Breast epithelium (tissue), 4 donors: ENCODE data around the gene KDM6B. TPM values are rescaled to one million over a fixed set of nuclear protein-coding genes. Genes with fewer than 3 reads are reported as not detected.

Experiments used
- DNase-seq, 2 donors: peaks; one replicate each; pipeline ENCODE4 v3.0.0-alpha.2; 2019; ENCODE audit warnings: low spot score in 2 of 2
- H3K27ac ChIP-seq, 2 donors: fragments of 200-600 bp; sonication (generic) in 1 of 2; one replicate each; pipeline ENCODE4 v1.5.1; 2016 to 2019; ENCODE audit warnings: mild to moderate bottlenecking in 1 of 2
- H3K27me3 ChIP-seq, 2 donors: fragments of 200-600 bp; sonication (generic) in 1 of 2; one replicate each; pipeline versions ENCODE4 v1.5.1 to v1.6.0; 2017 to 2019; ENCODE audit warnings: control low read depth in 1 of 2, mild to moderate bottlenecking in 1 of 2
- H3K36me3 ChIP-seq: fragments of 200-600 bp; one replicate; pipeline ENCODE4 v1.5.1; 2019
- H3K4me1 ChIP-seq, 2 donors: fragments of 200-600 bp; sonication (generic); one replicate each; pipeline ENCODE4 v1.5.1; 2016 to 2019; ENCODE audit warnings: control low read depth in 1 of 2
- H3K4me3 ChIP-seq, 3 donors: fragments of 200-600 bp; sonication (generic); 1 replicate in 2 of 3; 2 replicates in 1 of 3; pipeline ENCODE4 v1.5.1; 2016 to 2019; ENCODE audit warnings: mild to moderate bottlenecking in 3 of 3, moderate library complexity in 2 of 3
- H3K9me3 ChIP-seq, 2 donors: fragments of 200-600 bp; sonication (generic) in 1 of 2; one replicate each; pipeline ENCODE4 v1.5.1; 2016 to 2019; ENCODE audit warnings: control low read depth in 1 of 2
- POLR2A ChIP-seq: fragments of 450-650 bp; IDR thresholded peaks from one replicate; pipeline ENCODE4 v1.6.1; 2016; ENCODE audit warnings: antibody characterized with exemption, mild to moderate bottlenecking, moderate library complexity
- POLR2AphosphoS5 ChIP-seq, 3 donors: sonication (generic); formaldehyde crosslinking; IDR thresholded peaks; one replicate each; pipeline ENCODE4 v1.6.1; 2017; ENCODE audit warnings: antibody characterized with exemption in 3 of 3
- intact Hi-C: fragments of 100-400 bp; cut with DNase I; formaldehyde crosslinking; loops from one replicate; pipeline ENCODE4 v1.15.1; 2023; ENCODE audit warnings: low total_unique reads
- total RNA-seq, 3 donors: library from RNA; depleted of rRNA; stranded (reverse); fragments of >200 nt; gene quantifications; one replicate each; pipeline ENCODE4 v1.1.0, GENCODE V29; 2016
- TF ChIP-seq, protein P1 (sequence below), 3 donors: fragments of 450-650 bp; IDR thresholded peaks; one replicate each; pipeline ENCODE4 v1.5.1; 2016 to 2017; ENCODE audit warnings: antibody characterized with exemption in 3 of 3, mild to moderate bottlenecking in 3 of 3, moderate library complexity in 3 of 3

KDM6B gene
- total RNA-seq, 3 donors from 2014 or later = 6.4 to 89.7 (median 10.5) TPM

DNA sequence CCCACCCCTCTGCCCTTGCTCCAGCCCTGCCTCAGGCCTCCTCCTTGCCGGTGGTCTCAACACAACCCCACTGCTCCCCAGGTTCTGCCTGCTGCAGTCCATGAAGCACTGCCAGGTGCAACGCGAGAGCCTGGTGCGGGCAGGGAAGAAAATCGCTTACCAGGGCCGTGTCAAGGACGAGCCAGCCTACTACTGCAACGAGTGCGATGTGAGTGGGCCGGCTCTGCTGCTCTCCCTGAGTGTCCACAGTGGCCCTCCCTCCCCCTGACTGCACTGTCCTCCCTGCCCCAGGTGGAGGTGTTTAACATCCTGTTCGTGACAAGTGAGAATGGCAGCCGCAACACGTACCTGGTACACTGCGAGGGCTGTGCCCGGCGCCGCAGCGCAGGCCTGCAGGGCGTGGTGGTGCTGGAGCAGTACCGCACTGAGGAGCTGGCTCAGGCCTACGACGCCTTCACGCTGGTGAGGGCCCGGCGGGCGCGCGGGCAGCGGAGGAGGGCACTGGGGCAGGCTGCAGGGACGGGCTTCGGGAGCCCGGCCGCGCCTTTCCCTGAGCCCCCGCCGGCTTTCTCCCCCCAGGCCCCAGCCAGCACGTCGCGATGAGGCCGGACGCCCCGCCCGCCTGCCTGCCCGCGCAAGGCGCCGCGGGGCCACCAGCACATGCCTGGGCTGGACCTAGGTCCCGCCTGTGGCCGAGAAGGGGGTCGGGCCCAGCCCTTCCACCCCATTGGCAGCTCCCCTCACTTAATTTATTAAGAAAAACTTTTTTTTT is 19.1 kb downstream of the KDM6B start:
- no peaks in the 10 kb centered on the region for H3K36me3 ChIP-seq
- no peaks in the 10 kb centered on the region for H3K27me3 ChIP-seq
- no peak overlapping the region for H3K27ac ChIP-seq
- TF ChIP-seq, protein P1, sequence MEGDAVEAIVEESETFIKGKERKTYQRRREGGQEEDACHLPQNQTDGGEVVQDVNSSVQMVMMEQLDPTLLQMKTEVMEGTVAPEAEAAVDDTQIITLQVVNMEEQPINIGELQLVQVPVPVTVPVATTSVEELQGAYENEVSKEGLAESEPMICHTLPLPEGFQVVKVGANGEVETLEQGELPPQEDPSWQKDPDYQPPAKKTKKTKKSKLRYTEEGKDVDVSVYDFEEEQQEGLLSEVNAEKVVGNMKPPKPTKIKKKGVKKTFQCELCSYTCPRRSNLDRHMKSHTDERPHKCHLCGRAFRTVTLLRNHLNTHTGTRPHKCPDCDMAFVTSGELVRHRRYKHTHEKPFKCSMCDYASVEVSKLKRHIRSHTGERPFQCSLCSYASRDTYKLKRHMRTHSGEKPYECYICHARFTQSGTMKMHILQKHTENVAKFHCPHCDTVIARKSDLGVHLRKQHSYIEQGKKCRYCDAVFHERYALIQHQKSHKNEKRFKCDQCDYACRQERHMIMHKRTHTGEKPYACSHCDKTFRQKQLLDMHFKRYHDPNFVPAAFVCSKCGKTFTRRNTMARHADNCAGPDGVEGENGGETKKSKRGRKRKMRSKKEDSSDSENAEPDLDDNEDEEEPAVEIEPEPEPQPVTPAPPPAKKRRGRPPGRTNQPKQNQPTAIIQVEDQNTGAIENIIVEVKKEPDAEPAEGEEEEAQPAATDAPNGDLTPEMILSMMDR (IDR thresholded peaks at IDR 0.05) = no peak
- TF ChIP-seq POLR2A (no peak), POLR2AphosphoS5 (IDR thresholded peaks at IDR 0.05) (no peak)
- intact Hi-C loops = no loop called here
- peaks cover 8 to 9% of the 10 kb centered on the region in 2 donors for H3K4me1 ChIP-seq
- no peak overlapping the region for H3K4me3 ChIP-seq
- H3K9me3 ChIP-seq = no peaks in the 10 kb centered on the region
- no peak for DNase-seq

DNA sequence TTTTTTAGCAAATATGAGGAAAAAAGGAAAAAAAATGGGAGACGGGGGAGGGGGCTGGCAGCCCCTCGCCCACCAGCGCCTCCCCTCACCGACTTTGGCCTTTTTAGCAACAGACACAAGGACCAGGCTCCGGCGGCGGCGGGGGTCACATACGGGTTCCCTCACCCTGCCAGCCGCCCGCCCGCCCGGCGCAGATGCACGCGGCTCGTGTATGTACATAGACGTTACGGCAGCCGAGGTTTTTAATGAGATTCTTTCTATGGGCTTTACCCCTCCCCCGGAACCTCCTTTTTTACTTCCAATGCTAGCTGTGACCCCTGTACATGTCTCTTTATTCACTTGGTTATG is 19.6 kb downstream of the KDM6B start:
- Histone ChIP-seq H3K4me3 (no peak overlapping the region), H3K27me3 (no peaks in the 10 kb centered on the region), H3K36me3 (no peaks in the 10 kb centered on the region), H3K4me1 (peaks cover 8 to 12% of the 10 kb centered on the region in 2 donors), H3K27ac (no peak overlapping the region), H3K9me3 (no peaks in the 10 kb centered on the region)
- intact Hi-C loops = no loop called here
- no peak for DNase-seq
- TF ChIP-seq POLR2AphosphoS5 (IDR thresholded peaks at IDR 0.05) (no peak), POLR2A (no peak)
- TF ChIP-seq, protein P1 (IDR thresholded peaks at IDR 0.05) = no peak

DNA sequence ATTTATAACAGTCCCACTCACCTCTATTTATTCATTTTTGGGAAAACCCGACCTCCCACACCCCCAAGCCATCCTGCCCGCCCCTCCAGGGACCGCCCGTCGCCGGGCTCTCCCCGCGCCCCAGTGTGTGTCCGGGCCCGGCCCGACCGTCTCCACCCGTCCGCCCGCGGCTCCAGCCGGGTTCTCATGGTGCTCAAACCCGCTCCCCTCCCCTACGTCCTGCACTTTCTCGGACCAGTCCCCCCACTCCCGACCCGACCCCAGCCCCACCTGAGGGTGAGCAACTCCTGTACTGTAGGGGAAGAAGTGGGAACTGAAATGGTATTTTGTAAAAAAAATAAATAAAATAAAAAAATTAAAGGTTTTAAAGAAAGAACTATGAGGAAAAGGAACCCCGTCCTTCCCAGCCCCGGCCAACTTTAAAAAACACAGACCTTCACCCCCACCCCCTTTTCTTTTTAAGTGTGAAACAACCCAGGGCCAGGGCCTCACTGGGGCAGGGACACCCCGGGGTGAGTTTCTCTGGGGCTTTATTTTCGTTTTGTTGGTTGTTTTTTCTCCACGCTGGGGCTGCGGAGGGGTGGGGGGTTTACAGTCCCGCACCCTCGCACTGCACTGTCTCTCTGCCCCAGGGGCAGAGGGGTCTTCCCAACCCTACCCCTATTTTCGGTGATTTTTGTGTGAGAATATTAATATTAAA is 20.2 kb downstream of the KDM6B start:
- peak in 1 of 2 donors; percentile 19 for DNase-seq
- intact Hi-C loops = no loop called here
- no peak overlapping the region for H3K4me3 ChIP-seq

DNA sequence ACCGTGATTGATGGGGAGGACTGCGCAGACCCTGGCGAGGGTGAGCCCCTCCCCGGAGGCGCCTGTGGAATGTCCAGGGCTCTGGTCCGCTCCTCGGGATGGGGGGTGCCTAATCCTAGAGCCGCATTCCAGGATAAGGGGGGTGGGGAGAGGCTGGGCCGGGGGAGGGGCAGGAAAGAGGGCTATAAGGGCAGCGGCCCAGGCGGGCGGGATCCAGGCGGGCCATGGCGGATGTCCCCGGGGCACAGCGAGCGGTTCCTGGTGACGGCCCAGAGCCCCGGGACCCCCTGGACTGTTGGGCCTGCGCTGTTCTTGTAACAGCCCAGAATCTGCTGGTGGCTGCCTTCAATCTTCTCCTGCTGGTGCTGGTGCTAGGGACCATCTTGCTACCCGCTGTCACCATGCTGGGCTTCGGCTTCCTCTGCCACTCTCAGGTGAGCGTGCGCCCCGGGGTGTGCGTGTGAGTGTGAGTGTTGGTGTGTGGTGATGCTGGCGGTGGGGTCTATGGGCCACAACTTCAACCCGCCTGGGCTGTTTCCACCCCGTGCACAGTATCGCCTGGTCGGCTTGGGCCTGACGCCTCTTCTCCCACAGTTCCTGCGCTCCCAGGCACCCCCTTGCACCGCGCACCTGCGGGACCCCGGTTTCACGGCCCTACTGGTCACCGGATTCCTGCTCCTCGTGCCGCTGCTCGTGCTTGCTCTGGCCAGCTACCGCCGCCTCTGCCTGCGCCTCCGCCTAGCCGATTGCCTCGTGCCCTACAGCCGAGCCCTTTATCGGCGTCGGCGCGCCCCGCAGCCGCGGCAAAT is 21.0 kb downstream of the KDM6B start, which contains the start of gene TMEM88:
Gene TMEM88, plus strand, starts transcription at position 216 of the 809 bp plus-strand sequence. Its CDS starts 9 bp downstream, at position 225.
- Histone ChIP-seq H3K36me3 (no peaks in the 10 kb centered on the region), H3K4me1 (peaks cover 8 to 21% of the 10 kb centered on the region in 2 donors), H3K4me3 (peak within 1 kb of the TSS; percentile 55 to 87 (median 73)), H3K27me3 (no peaks in the 10 kb centered on the region), H3K27ac (peak within 1 kb of the TSS; percentile 95 to 97), H3K9me3 (no peaks in the 10 kb centered on the region)
- DNase-seq = peak in 1 of 2 donors; percentile 50
- TF ChIP-seq, protein P1 (IDR thresholded peaks at IDR 0.05) = no peak
- TF ChIP-seq POLR2AphosphoS5 (IDR thresholded peaks at IDR 0.05) (no peak), POLR2A (no peak)
- intact Hi-C loops = loop anchor here (1.0 to 5.0 kb wide), 2 partner anchors 48 to 187 kb away; no protein-coding TSS in a partner anchor

More for the DNA sequence above, 20.2 kb downstream of the KDM6B start:
- no peaks in the 10 kb centered on the region for H3K27me3 ChIP-seq
- H3K9me3 ChIP-seq = no peaks in the 10 kb centered on the region
- peaks cover 8 to 18% of the 10 kb centered on the region in 2 donors for H3K4me1 ChIP-seq
- TF ChIP-seq POLR2AphosphoS5 (IDR thresholded peaks at IDR 0.05) = no peak
- TF ChIP-seq POLR2A = no peak
- TF ChIP-seq, protein P1 (IDR thresholded peaks at IDR 0.05) = no peak
- no peaks in the 10 kb centered on the region for H3K36me3 ChIP-seq
- H3K27ac ChIP-seq = no peak overlapping the region
